Osteoblast (primary cell): ENCODE results near the gene P2RX3. TPM values are rescaled to one million over a fixed set of nuclear protein-coding genes. Genes with fewer than 3 reads are reported as not detected.
A peak's percentile ranks its signal among the peaks of the same experiment; 100 is the strongest.

Experiments used
- DNase-seq: peaks from one replicate; pipeline ENCODE4 v3.0.0; 2011; ENCODE audit warnings: low spot score, mixed read lengths; ENCODE audit not compliant: insufficient read length; ENCODE audit errors: missing footprints
- H2AFZ ChIP-seq: 2 replicates; pipeline ENCODE4 v1.6.0; 2011; ENCODE audit warnings: mild to moderate bottlenecking, low read length
- H3K27ac ChIP-seq: 2 replicates; pipeline ENCODE4 v1.5.1; 2011; ENCODE audit warnings: mild to moderate bottlenecking, low read depth, low read length, moderate library complexity
- H3K27me3 ChIP-seq: 2 replicates; pipeline ENCODE4 v1.6.0; 2012; ENCODE audit warnings: mild to moderate bottlenecking, control low read depth, inconsistent platforms, low read length, moderate library complexity; ENCODE audit not compliant: insufficient read depth
- H3K36me3 ChIP-seq: 2 replicates; pipeline ENCODE4 v1.5.1; 2011; ENCODE audit warnings: mild to moderate bottlenecking, low read length, control low read depth, moderate library complexity; ENCODE audit not compliant: insufficient read depth
- H3K4me1 ChIP-seq: 2 replicates; pipeline ENCODE4 v1.5.1; 2011; ENCODE audit warnings: mild to moderate bottlenecking, low read length, control low read depth, moderate library complexity; ENCODE audit not compliant: insufficient read depth
- H3K4me2 ChIP-seq: 2 replicates; pipeline ENCODE4 v1.6.0; 2011; ENCODE audit warnings: mild to moderate bottlenecking, low read length; ENCODE audit not compliant: insufficient read depth
- H3K4me3 ChIP-seq: fragments of 200-600 bp; sonication (generic); 3 replicates; pipeline ENCODE4 v1.5.1; 2012; ENCODE audit warnings: mild to moderate bottlenecking, low read length, inconsistent platforms; ENCODE audit not compliant: insufficient read depth
- H3K79me2 ChIP-seq: 2 replicates; pipeline ENCODE4 v1.6.0; 2012; ENCODE audit warnings: mild to moderate bottlenecking, low read length, control low read depth, inconsistent platforms; ENCODE audit not compliant: insufficient read depth
- H3K9me3 ChIP-seq: 2 replicates; pipeline ENCODE4 v1.5.1; 2011; ENCODE audit warnings: low read depth, low read length, control low read depth
- H4K20me1 ChIP-seq: 2 replicates; pipeline ENCODE4 v1.6.0; 2012; ENCODE audit warnings: mild to moderate bottlenecking, low read length, control low read depth; ENCODE audit not compliant: insufficient read depth
- CTCF ChIP-seq: IDR thresholded peaks from 2 replicates; pipeline ENCODE4 v1.5.1; 2011; ENCODE audit warnings: mild to moderate bottlenecking, low read depth, low read length, moderate library complexity; ENCODE audit errors: extremely low read depth
- total RNA-seq: library from RNA; depleted of rRNA; stranded (reverse); fragments of >200 nt; gene quantifications from 2 replicates; pipeline ENCODE4 v1.2.3, GENCODE V29; 2012

Gene P2RX3
- total RNA-seq, 1 donor = not detected

GRCh38 chr11:57386178-57386940 is 48.2 kb downstream of the P2RX3 start:
- Histone ChIP-seq H3K36me3 (no peaks in the 10 kb centered on the region), H3K4me2 (no peak overlapping the region), H4K20me1 (no peaks in the 10 kb centered on the region), H3K27me3 (peaks cover 10% of the 10 kb centered on the region), H3K4me1 (no peaks in the 10 kb centered on the region), H3K9me3 (no peaks in the 10 kb centered on the region), H3K4me3 (no peak overlapping the region), H3K27ac (no peak overlapping the region), H3K79me2 (no peaks in the 10 kb centered on the region), H2AFZ (no peak overlapping the region)
- no peak for DNase-seq
- no peak for TF ChIP-seq CTCF

- no peaks in the 10 kb centered on the region for H3K9me3 ChIP-seq
- no peaks in the 10 kb centered on the region for H4K20me1 ChIP-seq
- H3K27me3 ChIP-seq = peaks cover 10% of the 10 kb centered on the region
- peak; percentile 5 for TF ChIP-seq CTCF
- H3K36me3 ChIP-seq = no peaks in the 10 kb centered on the region
- no peaks in the 10 kb centered on the region for H3K79me2 ChIP-seq
- no peak overlapping the region for H3K27ac ChIP-seq
- no peak for DNase-seq
- H3K4me1 ChIP-seq = no peaks in the 10 kb centered on the region
- H2AFZ ChIP-seq = no peak overlapping the region
- no peak overlapping the region for H3K4me2 ChIP-seq
- H3K4me3 ChIP-seq = no peak overlapping the region
Observed at GRCh38 chr11:57387289-57388030, 49.3 kb downstream of the P2RX3 start.

GRCh38 chr11:57390535-57390934 is 52.4 kb downstream of the P2RX3 start, which contains the start of gene PRG2:
PRG2 (minus strand) TSS chr11:57390650; CDS start chr11:57389944, 706 bp downstream.
- no peak within 1 kb of the TSS for H3K4me2 ChIP-seq
- no peaks in the 10 kb centered on the region for H4K20me1 ChIP-seq
- H2AFZ ChIP-seq = no peak within 1 kb of the TSS
- no peaks in the 10 kb centered on the region for H3K79me2 ChIP-seq
- peaks cover 11% of the 10 kb centered on the region for H3K27me3 ChIP-seq
- no peak for TF ChIP-seq CTCF
- H3K9me3 ChIP-seq = no peaks in the 10 kb centered on the region
- H3K4me1 ChIP-seq = no peaks in the 10 kb centered on the region
- H3K27ac ChIP-seq = no peak within 1 kb of the TSS
- DNase-seq = no peak
- no peaks in the 10 kb centered on the region for H3K36me3 ChIP-seq
- no peak within 1 kb of the TSS for H3K4me3 ChIP-seq

- H3K27ac ChIP-seq = no peak overlapping the region
- H3K4me2 ChIP-seq = no peak overlapping the region
- no peak for DNase-seq
- H3K27me3 ChIP-seq = peaks cover 6% of the 10 kb centered on the region
- H3K9me3 ChIP-seq = no peaks in the 10 kb centered on the region
- no peaks in the 10 kb centered on the region for H3K4me1 ChIP-seq
- H3K36me3 ChIP-seq = no peaks in the 10 kb centered on the region
- H4K20me1 ChIP-seq = no peaks in the 10 kb centered on the region
- H3K79me2 ChIP-seq = no peaks in the 10 kb centered on the region
- TF ChIP-seq CTCF = no peak
- no peak overlapping the region for H3K4me3 ChIP-seq
- H2AFZ ChIP-seq = no peak overlapping the region
Observed at GRCh38 chr11:57391111-57391510, 53.0 kb downstream of the P2RX3 start.
